GM19023 (cell line): ENCODE measurements around the gene IL4I1.
"Not testable (repeated sequence)": the region's sequence is repeated elsewhere in the genome, so short reads cannot be mapped to it uniquely, and the experiment has no call there.

Source experiments
- ATAC-seq: cut with Tn5 transposase; IDR thresholded peaks from one replicate; pipeline ENCODE4 v1.9.1; 2021; ENCODE audit warnings: mild to moderate bottlenecking, moderate library complexity; ENCODE audit not compliant: unreplicated experiment

The IL4I1 gene

GRCh38 chr19:49924881-49925210 lies 28.2 kb upstream of the IL4I1 start:
- ATAC-seq = not testable (repeated sequence)

GRCh38 chr19:49924004-49924880 lies 27.6 kb upstream of the IL4I1 start:
- no peak for ATAC-seq

DNA sequence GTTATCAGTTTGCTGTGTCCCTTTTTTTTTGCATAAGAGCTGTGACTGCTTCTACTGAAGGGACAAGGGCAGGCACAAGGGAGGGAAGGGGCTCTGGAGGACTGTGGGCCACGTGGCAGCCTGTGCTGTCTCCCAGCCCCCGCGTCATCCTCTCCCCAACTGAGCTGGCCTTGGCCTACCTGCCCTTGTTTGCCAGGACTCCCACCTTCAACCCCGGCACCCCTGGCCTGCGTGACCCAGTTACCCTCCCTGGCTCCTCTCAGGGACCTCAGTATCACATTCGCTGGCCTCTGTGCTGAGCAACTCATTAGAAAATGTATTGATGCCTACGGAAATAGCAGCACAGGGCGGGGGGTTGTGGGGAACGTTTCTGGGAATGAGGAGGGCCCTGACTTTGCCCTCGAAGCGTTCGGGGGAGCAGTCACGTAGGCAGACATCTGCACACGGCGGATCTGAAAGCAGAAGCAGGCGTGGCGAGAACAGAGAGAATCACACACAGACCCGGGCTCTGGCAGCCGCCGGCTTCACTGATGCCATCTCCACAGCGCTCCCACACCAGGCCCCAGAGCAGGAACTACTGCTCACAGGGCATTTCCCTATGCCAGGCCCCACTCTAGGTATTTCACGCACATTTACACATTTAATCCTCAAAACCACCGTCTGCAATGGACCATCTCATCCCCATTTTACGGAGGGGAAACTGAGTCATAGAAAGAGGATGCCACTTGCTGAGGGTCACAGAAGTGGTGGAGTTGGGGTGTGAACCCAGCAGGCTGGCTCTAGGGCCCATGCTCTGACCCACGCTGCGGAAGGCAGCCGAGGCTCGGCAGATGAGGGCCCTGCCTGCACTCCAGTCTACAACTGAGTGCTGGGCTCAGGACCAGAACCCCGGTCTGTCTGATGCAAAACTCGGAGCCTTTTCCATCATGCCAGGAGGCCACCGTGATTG lies 26.6 kb upstream of the IL4I1 start:
- ATAC-seq = no peak

- no peak for ATAC-seq
Measured at GRCh38 chr19:49921871-49922795, 25.4 kb upstream of the IL4I1 start.

GRCh38 chr19:49920624-49921363 lies 24.1 kb upstream of the IL4I1 start:
- no peak for ATAC-seq

DNA sequence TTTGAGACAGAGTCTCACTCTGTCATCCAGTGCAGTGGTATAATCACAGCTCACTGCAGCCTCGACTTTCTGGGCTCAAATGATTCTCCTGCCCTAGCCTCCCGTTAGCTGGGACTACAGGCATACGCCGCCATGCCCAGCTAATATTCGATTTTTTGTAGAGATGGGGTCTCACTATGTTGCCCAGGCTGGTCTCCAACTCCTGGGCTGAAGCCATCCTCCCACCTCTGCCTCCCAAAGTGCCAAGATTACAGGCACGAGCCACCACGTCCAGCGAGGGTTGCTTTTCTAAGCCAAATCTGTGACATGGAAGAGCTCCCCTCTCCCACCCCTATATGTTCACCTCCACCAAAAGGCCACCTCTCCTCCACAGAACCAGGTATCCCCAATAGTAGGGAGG lies 21.4 kb upstream of the IL4I1 start:
- ATAC-seq = no peak

DNA sequence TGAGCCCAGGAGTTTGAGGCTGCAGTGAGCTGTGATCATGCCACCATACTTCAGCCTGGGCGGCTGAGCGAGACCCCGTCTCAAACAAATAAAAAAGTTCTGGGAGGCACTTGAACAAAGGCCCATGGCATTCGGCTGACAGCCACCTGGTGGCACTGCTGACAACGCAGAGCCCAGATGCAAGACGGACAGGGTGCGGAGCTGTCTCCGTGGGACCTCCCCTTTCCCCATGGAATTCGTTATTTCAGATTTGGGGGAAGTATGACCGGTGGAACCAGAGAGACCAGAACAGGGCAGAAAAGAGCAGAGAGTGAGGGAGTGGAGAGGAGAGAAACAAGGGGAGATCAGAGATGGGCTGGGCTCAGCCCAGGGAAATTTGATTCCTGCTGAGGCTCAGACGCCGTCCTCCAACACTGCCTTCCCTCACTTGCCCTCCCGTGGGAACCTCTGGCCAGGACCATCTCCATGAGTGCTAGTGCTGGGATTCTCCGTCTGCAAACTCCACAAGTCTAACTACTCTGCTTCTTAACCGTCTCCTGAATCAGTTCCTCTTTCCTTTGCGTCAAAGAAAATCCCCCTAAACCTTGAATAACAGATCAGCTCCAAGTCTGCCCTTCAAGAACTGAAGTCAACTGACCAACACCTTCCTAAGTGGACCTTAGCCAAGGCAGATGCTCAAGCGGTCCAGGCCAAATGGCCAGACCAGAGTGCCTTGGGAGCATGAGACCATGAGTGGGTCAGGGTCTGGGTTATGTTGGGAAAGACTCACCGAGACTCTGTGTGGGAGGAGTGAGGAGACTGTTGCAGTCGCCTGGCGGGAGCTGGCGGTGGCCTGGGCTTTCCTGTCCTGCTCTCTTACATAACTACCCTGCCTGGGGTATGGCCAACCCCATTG lies 20.4 kb upstream of the IL4I1 start:
- ATAC-seq = no peak

DNA sequence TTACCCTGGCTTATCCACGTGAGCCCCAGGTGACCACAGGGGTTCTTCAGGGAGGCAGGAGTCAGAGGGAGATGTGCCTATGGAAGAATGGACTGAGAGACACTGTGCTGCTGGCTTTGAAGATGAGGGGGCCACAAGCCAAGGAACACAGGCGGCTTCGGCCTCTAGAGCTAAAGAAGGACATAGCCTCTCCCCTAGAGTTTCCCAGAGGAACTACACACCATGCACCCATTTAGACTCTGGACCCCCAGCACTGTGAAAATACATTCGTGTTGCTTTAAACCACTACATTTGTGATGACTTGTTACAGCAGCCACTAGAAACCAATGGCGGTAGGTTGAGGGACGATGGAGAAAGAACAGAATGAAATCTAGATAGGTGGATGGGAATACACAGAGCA lies 18.6 kb upstream of the IL4I1 start:
- ATAC-seq = no peak

GRCh38 chr19:49913720-49914119 lies 17.0 kb upstream of the IL4I1 start:
- no peak for ATAC-seq

DNA sequence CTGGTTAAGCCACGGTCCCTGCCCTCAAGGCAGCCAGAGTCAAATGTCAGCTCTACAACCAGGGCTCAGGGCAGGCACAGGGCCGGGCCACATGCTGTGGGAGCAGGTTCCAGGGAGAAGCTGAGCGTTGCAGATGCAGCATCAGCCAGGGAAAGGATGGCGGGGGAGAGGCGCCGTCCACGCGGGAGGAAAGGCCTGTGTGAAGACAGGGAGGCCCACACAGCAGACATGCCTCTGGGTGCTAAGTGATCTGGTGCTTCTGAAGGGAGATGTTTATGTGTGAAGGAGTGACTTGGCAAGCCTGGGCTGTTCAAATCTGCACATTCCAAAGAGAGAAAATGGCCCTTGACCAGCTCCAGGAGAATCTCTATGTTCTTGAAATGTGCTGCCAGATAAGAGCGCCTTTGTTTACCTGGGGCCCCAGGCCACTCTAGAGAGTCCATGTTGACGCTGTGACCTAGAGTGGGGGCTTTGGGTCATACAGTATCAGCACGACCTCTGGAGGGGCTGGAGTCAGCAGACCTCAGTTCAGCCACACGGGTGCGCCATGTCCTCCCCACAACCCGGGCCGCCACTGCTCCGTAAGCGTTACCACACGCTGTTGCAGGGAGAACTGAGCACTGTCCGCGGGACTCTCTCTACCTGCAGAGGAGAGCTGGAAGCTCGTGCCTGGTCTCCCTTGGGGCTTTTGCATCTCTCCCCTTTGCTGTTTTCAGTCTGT lies 16.4 kb upstream of the IL4I1 start:
- ATAC-seq = no peak

DNA sequence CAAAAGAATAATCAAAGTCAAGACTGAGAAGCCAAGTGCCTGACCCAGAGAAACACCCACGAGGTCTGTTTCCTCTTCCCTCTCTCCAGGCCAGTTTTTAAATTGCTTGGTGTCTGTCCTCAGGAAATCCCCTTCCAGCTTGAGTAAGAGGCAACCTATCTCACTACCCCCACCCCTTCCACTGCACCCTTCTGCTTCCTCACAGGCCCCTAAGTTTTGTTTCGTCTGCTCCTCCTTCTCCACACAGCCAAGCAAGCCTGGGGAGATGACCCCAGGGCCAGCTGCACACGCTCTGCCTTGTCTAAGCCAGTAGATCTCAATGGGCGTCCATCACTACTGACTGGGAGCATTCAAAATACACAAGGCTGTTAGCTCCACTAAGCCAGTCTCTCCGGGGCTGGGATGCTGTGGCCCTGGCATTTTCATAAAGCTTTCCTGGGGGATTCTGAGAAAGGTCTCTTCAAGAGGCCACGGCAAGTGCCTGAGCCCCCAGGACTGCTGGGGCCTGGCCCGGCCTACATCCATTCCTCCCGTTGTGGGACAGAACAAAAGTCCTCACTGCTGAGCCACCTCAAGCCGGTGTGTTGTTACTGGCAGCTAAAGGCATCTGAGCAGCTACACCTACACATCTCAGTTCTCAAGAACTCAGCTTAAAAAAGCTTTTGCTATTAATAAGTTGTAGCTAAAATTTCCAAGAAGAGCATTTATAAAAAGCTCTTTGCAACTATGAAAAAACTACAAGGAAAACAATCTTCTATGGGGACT lies 14.9 kb upstream of the IL4I1 start:
- ATAC-seq = peak; percentile 45

DNA sequence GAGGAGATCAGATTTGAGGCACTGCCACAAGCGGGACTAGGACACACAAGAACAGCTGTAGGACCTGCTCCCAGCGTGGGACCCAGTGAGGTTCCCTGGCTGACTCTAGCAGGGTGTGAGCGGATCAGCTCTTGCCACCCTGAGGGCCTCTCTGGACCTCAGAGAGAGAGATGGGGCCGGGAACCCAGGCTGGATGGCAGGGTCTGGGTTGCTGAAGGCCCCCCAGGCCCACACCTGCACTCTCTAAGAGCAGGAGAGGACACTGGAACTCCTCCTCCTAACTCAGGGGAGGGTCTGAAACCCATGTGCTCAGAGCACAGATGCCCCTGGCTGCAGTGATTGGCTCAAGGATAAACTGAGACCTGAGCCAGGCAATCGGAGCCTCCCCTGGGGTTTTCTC lies 13.5 kb upstream of the IL4I1 start:
- no peak for ATAC-seq

- no peak for ATAC-seq
Measured at GRCh38 chr19:49908480-49909420, 12.1 kb upstream of the IL4I1 start.

DNA sequence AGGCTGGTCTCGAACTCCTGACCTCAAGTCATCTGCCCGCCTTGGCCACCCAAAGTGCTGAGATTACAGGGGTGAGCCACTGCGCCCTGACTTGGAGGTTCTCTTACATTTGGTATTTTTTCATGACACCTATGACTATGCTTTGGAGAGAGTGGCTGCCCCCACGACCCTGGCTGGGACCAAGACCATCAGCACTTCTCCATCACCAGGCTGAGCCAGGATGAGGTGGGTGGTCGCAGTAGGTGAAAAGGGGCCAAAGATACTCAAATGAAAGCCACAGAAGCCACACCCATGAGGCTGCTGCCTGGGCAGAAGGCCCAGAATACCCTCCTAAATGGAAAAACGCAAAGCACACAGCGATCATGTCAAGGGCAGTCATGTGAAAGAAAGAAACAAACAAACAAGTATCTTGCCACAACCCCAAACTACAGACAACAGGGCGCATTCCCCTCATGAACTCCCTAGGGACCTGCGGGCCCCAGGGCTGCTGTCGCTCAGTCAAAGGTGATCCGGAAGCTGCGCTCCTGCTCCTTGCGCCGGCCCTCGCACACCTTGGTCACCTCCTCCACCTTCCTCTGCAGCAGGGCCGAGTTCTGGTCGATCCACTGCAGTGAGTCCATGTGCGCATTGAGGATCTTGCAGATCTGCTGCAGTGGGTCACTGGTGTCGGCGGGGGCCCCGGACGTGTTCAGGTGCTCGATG lies 11.2 kb upstream of the IL4I1 start:
- no peak for ATAC-seq

- ATAC-seq = no peak
Measured at GRCh38 chr19:49906879-49907564, 10.3 kb upstream of the IL4I1 start.
